AG09319 (cell line): ENCODE data around the gene CHST11.

Experiments used
- DNase-seq: peaks from one replicate; pipeline ENCODE4 v3.0.0-alpha.2; 2010; ENCODE audit warnings: low read depth; ENCODE audit errors: extremely low read depth
- CTCF ChIP-seq: IDR thresholded peaks from 2 replicates; pipeline ENCODE4 v1.5.1; 2011; ENCODE audit warnings: low read depth, mild to moderate bottlenecking, inconsistent platforms, low read length, moderate library complexity

Gene CHST11

GRCh38 chr12:104495786-104496185 lies 39.0 kb downstream of the CHST11 start:
- DNase-seq, result no peak
- TF ChIP-seq CTCF, result no peak

GRCh38 chr12:104496336-104496735 lies 39.6 kb downstream of the CHST11 start:
- TF ChIP-seq CTCF, result no peak
- DNase-seq, result no peak

- no peak for TF ChIP-seq CTCF
- no peak for DNase-seq
These were observed 41.6 kb downstream of the CHST11 start for GRCh38 chr12:104498211-104498801.

DNA sequence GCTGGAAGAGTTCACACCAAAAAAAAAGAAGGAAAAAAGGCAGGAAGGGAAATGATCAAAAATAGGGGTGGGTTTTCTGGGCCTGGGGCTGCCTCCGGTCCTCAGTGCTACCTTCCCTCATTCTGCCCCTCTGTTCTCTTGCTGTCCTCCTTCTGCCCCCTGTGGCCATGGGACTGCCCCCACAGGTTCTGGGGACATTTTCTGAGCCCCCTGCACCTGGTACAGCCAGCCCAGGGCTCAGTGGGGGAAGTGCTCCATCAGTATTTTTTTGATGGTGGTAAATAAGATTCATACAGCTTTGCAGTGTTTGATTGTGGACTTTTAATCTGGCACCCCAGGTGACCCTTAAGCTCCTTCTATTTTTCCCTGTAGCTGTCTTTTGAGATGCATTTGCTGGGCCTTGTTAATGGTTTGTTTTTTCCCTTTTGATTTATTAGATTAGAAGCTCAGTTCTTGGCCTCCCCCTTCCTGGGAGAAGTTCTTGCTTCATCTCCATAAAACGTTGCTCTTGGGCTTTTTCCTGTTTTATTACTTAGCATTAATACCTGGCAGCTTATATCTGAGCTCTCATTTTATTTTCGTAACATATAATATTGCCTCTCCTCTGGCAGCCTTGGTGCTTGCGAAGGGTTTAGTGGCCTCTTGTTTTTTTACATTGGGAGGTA lies 43.1 kb downstream of the CHST11 start:
- no peak for TF ChIP-seq CTCF
- DNase-seq, result no peak

- no peak for DNase-seq
- TF ChIP-seq CTCF, result no peak
These were observed 44.4 kb downstream of the CHST11 start for GRCh38 chr12:104501115-104501514.

- DNase-seq, result no peak
- no peak for TF ChIP-seq CTCF
These were observed 44.9 kb downstream of the CHST11 start for GRCh38 chr12:104501660-104502059.

DNA sequence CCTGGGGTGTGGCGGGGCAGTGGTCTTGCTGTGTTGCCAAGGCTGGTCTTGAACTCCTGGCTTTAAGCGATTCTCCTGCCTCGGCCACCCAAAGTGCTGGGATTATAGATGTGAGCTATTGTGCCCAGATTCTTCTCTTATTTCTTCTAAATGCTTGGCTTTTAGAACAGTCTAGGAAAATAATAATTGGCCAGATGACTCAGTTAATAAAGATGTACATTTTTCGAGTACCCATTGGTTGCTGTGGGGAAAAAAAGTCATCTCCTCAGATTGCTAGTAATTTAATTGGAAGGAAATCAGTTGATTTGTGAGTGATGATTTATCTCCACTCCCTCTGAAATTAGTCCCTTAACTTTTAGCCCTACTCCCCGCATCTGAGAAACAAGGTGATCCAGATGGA lies 45.5 kb downstream of the CHST11 start:
- no peak for TF ChIP-seq CTCF
- no peak for DNase-seq
